ENCODE measurements around the gene CCDC106.

Gene CCDC106

GRCh38 chr19:55696301-55697068 is 48.5 kb downstream of the CCDC106 start:
- DNase-seq (ENCODE audit: low read depth in 2 of 2): no peak

GRCh38 chr19:55697069-55697440 is 49.0 kb downstream of the CCDC106 start:
- no peak for DNase-seq (ENCODE audit: low read depth in 2 of 2)

GRCh38 chr19:55697698-55698097 is 49.7 kb downstream of the CCDC106 start:
- DNase-seq (ENCODE audit: low read depth in 2 of 2): no peak

GRCh38 chr19:55698256-55698655 is 50.2 kb downstream of the CCDC106 start:
- DNase-seq (ENCODE audit: low read depth in 2 of 2): no peak

- DNase-seq (ENCODE audit: low read depth in 2 of 2): no peak
Observed at GRCh38 chr19:55699221-55699620, 51.2 kb downstream of the CCDC106 start.

GRCh38 chr19:55700813-55701212 is 52.8 kb downstream of the CCDC106 start:
- no peak for DNase-seq (ENCODE audit: low read depth in 2 of 2)

GRCh38 chr19:55702131-55702627 is 54.2 kb downstream of the CCDC106 start:
- no peak for DNase-seq (ENCODE audit: low read depth in 2 of 2)

Data from stimulated activated CD8-positive, alpha-beta memory T cell treated with anti-CD3 and anti-CD28 coated beads, Interleukin-2, amount 100 ng/mL, for 48 hours (primary cell).